NCI-H146 (cell line): ENCODE data around the gene LAG3.
"Not testable (repeated sequence)": the region's sequence is repeated elsewhere in the genome, so short reads cannot be mapped to it uniquely, and the experiment has no call there.

Experiments used
- DNase-seq: peaks from one replicate; lab custom pipeline; 2025; lab: John Stamatoyannopoulos, UW

The LAG3 gene

DNA sequence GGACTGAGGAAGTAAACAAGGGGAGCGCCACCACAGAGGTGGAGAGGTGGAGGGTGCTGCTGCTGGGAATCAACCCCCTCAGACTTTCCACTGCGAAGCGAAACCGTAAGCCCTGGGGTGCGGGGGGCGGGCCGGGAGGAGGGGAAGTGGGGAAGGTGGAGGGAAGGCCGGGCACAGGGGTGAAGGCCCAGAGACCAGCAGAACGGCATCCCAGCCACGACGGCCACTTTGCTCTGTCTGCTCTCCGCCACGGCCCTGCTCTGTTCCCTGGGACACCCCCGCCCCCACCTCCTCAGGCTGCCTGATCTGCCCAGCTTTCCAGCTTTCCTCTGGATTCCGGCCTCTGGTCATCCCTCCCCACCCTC, at the start of gene LAG3:
LAG3 (plus strand) TSS at position 190 of the 365 bp plus-strand sequence. CDS start 333 bp downstream, outside the sequence.
- no peak for DNase-seq

DNA sequence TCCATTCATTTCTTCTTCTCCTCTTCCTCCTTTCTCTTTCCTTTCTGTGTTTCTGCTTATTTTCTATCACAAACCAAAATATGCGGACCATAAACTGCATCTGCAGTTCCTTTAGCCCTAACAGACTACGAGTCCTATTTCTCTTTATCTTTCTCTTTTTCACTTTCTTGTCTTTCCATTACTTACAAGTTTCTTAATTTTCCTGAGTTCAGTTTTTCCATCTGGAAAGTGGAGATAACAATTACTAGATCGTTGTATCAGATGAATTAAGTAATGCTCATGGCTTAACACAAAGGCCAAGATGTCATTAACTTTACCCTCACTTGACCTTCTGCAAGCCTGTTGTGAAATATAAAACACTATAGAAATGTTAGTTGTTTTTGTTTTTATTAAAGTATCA, 49.5 kb upstream of the LAG3 start:
- no peak for DNase-seq

DNA sequence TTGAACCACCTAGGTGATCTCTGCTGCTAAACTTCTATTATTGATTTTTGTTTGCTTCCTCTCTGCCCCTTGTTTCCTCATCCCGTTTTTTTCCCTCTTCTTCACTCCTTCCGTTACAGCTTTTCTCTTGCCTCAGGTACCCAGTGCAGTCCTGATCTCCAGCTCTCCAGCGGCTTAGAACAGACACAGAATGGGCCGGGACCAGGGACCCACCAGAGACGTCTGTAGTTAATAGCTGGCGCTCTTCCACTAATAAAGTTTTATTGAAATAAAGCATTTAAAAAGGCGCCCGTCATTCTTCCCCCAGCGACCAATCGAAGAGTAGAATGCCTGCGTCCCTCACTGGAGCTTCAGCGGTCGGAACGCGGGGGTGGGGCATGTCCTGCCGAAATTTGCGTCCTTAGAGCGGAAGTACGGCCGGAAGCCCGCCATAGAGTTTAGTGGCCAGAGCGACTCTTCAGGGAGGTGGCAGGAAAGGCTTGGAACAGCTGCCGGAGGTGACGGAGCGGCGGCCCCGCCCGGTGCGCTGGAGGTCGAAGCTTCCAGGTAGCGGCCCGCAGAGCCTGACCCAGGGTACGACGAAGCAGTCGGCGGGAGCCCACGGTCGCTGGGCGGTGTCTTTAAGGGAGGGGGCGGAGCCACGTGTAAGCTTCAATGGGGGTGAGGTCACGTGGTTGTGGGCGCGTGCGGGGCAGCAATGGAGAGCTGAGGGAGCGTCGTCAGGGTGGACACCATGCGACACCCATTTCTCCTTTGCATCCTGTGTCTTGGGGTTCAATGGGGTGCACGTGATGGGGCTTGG, 48.5 kb upstream of the LAG3 start, which contains the start of gene COPS7A:
COPS7A (plus strand) TSS at position 440 of the 802 bp plus-strand sequence. CDS start 611 bp downstream, outside the sequence.
- DNase-seq = peak; percentile 100

DNA sequence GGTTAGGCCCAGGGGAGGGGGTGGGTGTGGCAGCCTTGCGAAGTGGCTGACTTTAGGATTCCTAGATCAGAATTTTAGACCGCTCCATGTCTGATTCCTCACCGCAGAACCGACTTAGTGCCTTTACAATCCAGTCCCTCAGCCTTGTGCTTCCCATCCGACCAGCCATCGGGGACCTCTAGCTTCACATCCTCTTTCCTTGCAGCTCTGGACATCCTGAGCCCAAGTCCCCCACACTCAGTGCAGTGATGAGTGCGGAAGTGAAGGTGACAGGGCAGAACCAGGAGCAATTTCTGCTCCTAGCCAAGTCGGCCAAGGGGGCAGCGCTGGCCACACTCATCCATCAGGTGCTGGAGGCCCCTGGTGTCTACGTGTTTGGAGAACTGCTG, 47.9 kb upstream of the LAG3 start:
- peak; percentile 82 for DNase-seq

- DNase-seq = no peak
These were observed 47.0 kb upstream of the LAG3 start for GRCh38 chr12:6725350-6725749.

DNA sequence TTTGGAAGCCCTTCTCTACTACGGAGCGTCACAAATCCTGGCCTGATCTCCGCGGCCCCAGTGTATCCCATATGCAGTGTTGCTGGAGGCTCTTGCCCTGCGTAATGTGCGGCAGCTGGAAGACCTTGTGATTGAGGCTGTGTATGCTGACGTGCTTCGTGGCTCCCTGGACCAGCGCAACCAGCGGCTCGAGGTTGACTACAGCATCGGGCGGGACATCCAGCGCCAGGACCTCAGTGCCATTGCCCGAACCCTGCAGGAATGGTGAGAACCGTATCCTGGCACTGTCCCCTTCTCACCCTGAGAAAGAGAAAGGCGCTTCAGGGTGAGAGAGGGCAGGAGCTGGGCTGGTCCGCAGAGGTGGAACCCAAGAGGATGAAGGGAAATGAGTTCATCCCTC, 43.1 kb upstream of the LAG3 start:
- no peak for DNase-seq

DNA sequence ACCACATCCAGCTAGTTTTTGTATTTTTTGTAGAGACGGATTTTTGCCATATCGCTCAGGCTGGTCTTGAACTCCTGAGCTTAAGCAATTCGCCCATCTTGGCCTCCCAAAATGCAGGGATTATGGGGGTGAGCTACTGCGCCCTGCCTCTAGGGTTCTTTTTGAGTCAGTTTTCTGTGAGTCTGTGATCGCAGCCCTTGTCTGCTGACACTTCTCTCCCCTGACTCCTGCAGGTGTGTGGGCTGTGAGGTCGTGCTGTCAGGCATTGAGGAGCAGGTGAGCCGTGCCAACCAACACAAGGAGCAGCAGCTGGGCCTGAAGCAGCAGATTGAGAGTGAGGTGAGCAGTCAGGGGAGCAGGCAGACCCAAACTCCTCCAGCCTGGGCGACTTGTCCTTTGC, 42.2 kb upstream of the LAG3 start:
- DNase-seq = no peak

- DNase-seq = no peak
These were observed 37.6 kb upstream of the LAG3 start for GRCh38 chr12:6734506-6735387.

DNA sequence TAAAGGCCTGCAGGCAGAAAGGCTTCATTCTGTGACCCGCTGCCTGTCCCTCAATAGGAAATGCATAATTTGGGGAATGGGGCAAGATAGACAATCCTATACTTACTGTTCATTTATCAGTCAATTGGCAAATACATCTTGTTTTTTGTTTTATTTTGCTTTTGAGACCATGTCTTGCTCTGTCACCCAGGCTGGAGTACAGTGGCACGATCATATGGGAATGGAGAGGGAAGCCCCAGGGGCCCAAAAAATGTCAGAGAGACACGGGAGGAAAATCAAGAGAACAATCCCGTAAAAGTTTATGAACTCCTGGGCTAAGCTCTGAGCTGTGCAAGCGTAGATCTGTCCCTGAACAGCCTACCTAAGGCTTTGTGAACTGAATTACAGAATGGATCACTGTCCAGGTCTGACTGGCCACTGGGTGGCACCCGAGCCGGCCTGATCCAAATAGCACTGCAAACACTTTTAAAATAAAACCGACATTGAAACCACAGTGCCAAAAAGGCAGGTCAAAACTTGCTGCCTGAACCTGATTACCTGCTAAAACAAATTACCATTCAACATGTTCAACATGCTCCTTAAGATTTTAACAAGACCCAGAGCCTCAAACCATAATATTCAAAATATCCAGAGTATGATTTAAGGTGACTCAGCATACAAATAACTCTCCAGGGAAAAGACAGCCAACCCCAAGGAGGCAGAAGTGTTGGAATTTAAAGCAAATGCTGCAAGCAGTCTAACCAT, 36.7 kb upstream of the LAG3 start:
- DNase-seq = peak; percentile 75

- DNase-seq = no peak
These were observed 35.6 kb upstream of the LAG3 start for GRCh38 chr12:6736754-6737153.

- not testable (repeated sequence) for DNase-seq
These were observed 30.2 kb upstream of the LAG3 start for GRCh38 chr12:6742080-6742479.

- DNase-seq = no peak
These were observed 29.5 kb upstream of the LAG3 start for GRCh38 chr12:6742834-6743233.

- not testable (repeated sequence) for DNase-seq
These were observed 29.0 kb upstream of the LAG3 start for GRCh38 chr12:6743300-6743699.

DNA sequence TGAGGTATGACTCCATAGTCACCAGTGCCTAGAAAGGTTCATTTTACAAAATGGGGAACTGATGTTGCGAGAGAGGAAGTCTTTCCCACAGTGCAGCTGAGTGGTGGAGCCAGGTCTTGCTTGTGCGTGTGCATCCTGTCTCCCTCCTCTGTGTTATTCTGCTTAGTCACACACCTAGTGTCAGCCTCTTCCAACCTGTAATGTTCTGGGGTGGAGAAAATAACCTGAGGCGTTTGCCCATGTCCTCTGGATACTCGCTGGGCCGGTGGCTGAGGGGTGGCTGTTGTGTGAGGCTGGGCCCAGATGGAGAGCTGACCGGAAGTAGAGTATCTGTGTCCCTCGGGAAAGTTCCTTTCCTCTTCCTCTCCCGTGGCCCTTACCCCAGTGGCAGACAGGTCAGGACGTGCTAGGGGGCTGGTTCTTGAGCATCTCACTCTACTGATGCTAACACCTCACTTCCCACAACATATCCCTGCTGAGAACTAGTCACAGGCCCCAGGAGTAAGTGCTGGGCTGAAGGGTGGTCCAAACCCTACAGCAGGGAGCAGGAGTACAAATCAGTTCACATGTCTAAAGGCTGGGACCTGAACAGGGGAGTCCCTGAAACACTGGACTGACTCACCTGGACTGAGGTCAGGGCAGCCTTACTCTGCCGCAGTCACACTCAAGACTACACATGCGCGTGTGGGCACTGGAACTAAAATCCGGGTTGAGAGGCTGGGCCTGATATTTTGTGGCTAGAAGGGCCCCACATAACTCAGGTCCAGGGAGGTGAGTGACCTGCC, 26.4 kb upstream of the LAG3 start:
- DNase-seq = no peak

DNA sequence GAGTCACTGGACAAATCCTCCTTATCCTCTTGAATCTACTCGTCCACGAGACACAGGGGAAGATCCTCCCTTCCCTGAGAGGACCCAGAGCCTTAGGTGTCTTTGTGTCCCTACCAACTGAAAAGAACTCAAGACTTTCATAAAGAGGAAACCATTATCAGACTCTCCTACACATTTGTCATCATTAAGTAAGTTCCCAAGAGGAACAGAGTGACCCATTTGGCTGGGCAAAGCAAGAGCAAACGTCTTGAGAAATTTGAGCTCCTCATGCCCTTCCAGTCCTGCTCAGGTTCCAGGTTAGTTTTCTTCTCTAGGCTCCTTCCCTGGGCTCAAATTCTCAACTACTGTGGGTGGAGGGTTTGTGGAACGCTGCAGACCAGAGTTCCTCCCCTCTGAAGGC, 25.1 kb upstream of the LAG3 start:
- no peak for DNase-seq

DNA sequence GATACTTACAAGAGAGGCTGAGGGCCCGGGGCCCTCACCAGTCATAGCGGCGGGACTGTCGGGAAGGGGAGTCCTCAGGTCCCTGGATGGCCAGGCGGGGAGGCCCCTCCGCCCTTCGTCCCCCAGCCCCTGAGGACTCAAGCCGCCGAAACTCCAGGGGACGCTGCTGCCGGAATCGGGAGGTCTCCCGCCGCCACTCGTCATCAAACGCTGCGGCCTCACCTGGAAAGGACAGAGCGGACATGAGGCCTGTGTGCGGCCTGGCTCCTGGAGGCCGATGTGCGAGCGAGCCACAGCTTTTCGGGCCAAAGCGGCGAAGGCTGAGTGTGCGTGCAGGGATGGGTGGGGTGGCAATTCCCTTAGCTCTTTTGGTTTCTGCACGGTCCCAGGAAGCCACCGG, 23.6 kb upstream of the LAG3 start:
- no peak for DNase-seq

DNA sequence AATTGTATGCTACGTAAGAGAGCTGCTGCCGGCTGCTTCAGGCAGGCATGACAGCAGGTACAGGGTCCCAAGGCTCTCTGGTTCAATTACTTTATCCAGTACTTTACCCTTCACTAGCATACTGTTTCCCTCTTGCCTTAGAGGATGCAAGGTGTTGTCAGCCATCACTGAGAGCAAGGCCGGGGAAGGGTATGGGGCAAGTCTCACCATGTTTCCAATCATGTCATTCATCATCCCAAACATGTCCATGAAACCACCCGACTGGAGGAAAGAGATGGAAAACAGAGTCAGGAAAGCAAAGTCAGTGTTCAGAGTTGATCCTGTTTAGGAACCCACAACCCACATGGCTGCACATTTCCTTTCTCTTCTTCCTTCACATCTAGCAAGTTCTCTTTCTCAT, 21.8 kb upstream of the LAG3 start:
- no peak for DNase-seq

DNA sequence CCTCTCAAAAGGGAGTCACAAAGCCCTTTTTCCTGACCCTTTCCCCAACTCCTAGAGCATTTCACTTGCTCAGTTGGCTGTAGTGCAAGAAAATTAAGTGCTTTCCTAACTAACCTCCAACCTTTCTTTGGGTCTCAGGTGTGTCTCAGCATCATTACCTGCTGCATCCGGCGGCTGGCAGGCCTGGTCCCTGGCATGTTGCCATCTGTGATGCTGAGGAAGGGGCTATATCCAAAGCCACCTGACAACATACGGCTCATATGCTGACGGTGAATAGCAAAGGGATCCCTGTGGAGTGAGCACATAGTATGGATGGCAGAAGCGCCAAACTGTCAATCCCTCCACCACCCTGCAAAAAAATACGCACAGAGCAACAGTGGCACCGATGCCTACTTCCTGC, 20.6 kb upstream of the LAG3 start:
- peak; percentile 57 for DNase-seq

GRCh38 chr12:6752167-6752920, 20.0 kb upstream of the LAG3 start:
- DNase-seq = peak; percentile 86

DNA sequence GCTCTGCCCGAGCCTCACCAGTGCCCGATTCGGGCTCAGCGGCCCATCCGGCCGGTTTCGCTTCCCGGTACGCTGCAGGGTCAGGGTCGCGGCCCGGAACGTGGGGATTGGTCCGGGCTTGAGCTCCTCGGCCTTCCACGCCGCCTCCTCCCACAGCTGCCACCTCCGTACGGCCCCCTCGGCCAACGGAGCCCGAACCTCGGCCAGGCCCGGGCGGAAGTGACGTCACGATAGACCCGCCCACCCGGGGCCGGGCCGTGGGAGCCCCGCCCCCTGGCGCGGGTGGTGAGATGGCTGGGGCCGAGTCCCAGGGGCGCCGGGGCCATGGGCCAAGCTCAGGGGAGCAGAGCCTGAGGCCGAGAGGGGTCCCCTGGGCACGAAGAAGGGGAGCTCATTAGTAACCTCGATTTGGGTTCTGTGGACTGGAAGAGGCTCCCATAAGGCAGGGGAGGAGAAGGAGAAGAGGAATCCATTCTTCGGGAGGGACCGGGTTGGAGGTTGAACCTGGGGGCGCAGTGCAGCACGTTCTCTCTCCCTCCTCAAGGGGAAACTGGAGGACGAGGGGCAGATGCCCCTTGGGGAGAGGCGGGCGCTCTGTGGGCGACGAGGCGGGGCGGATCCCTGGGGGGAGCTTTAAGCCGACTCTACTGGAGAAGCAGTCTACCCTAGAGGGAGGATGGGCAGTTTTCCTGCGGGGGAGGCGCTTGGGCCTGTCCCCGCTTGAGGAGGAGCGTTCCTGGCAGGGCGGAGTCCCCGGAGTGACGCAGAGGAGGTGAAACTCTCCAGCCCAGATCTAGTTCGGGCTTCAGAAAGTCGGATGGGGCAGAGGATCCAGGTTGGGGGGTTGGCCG, 19.2 kb upstream of the LAG3 start, which contains the start of gene MLF2:
MLF2 (minus strand) TSS at position 221 of the 851 bp plus-strand sequence. CDS start 807 bp downstream, outside the sequence.
- peak; percentile 100 for DNase-seq
